ENCODE measurements around the gene PGM5.
A peak's percentile ranks its signal among the peaks of the same experiment; 100 is the strongest.

The PGM5 gene

GRCh38 chr9:68500457-68501381, 144.3 kb downstream of the PGM5 start:
- DNase-seq, result no peak

GRCh38 chr9:68502279-68502678, 145.9 kb downstream of the PGM5 start:
- no peak for DNase-seq

GRCh38 chr9:68505681-68506409, 149.4 kb downstream of the PGM5 start:
- DNase-seq, result no peak

- no peak for DNase-seq
Measured at GRCh38 chr9:68506551-68506950, 150.1 kb downstream of the PGM5 start.

GRCh38 chr9:68507130-68507805, 150.9 kb downstream of the PGM5 start:
- no peak for DNase-seq

- DNase-seq, result no peak
Measured at GRCh38 chr9:68507806-68508145, 151.4 kb downstream of the PGM5 start.

- no peak for DNase-seq
Measured at GRCh38 chr9:68508547-68508946, 152.1 kb downstream of the PGM5 start.

- no peak for DNase-seq
Measured at GRCh38 chr9:68509689-68510088, 153.3 kb downstream of the PGM5 start.

- no peak for DNase-seq
Measured at GRCh38 chr9:68513385-68513784, 157.0 kb downstream of the PGM5 start.

- DNase-seq, result no peak
Measured at GRCh38 chr9:68513981-68514380, 157.6 kb downstream of the PGM5 start.

- no peak for DNase-seq
Measured at GRCh38 chr9:68515326-68516017, 159.1 kb downstream of the PGM5 start.

GRCh38 chr9:68522131-68522530, 165.7 kb downstream of the PGM5 start:
- DNase-seq, result peak; percentile 69

- no peak for DNase-seq
Measured at GRCh38 chr9:68522954-68523353, 166.5 kb downstream of the PGM5 start.

- no peak for DNase-seq
Measured at GRCh38 chr9:68523367-68523936, 167.0 kb downstream of the PGM5 start.

GRCh38 chr9:68530618-68531017, 174.2 kb downstream of the PGM5 start:
- DNase-seq, result peak; percentile 19

- DNase-seq, result no peak
Measured at GRCh38 chr9:68532131-68532530, 175.7 kb downstream of the PGM5 start.

GRCh38 chr9:68533678-68534077, 177.3 kb downstream of the PGM5 start:
- DNase-seq, result no peak

- DNase-seq, result no peak
Measured at GRCh38 chr9:68536876-68537615, 180.6 kb downstream of the PGM5 start.

GRCh38 chr9:68537616-68537880, 181.1 kb downstream of the PGM5 start:
- DNase-seq, result no peak

- DNase-seq, result no peak
Measured at GRCh38 chr9:68538200-68538599, 181.8 kb downstream of the PGM5 start.

- no peak for DNase-seq
Measured at GRCh38 chr9:68540712-68541535, 184.5 kb downstream of the PGM5 start, which contains the start of gene TMEM252. TSS of gene TMEM252 (minus strand) at chr9:68540883. CDS start at chr9:68540814, 69 bp downstream.
